ENCODE results near the gene NOS1. TPM values are rescaled to one million over a fixed set of nuclear protein-coding genes. Genes with fewer than 3 reads are reported as not detected.

NOS1 gene
- total RNA-seq, 1 experiment from 2014 or later, result 2.3 TPM

GRCh38 chr12:117298191-117298590 is 63.2 kb downstream of the NOS1 start:
- Histone ChIP-seq H3K14ac (ENCODE audit: insufficient read depth, low read length) (no peak overlapping the region), H2BK20ac (ENCODE audit: low read depth, low read length, poor library complexity, severe bottlenecking) (no peak overlapping the region), H2BK12ac (ENCODE audit: insufficient read length, low read depth, low read length) (no peak overlapping the region), H3K27me3 (ENCODE audit: insufficient read depth, low read length) (no peaks in the 10 kb centered on the region), H2BK15ac (ENCODE audit: low read depth, low read length) (no peak overlapping the region), H3K9ac (ENCODE audit: extremely low read depth, insufficient read length, low read length) (no peak overlapping the region), H2BK5ac (ENCODE audit: insufficient read length, low read length) (no peak overlapping the region), H3K27ac (ENCODE audit: insufficient read length, low read depth, low read length) (no peak overlapping the region), H3K23me2 (ENCODE audit: insufficient read length, low read depth, low read length, poor library complexity, severe bottlenecking) (no peaks in the 10 kb centered on the region), H2AK5ac (ENCODE audit: insufficient read length, low read length) (no peak overlapping the region), H3K4ac (ENCODE audit: low read depth, low read length) (no peak overlapping the region), H3K18ac (ENCODE audit: insufficient read length, low read depth, low read length) (no peak overlapping the region), H4K20me1 (ENCODE audit: control insufficient read depth, insufficient read depth, insufficient read length) (no peaks in the 10 kb centered on the region), H2AFZ (ENCODE audit: low read length) (no peak overlapping the region), H3K4me2 (ENCODE audit: insufficient read depth, insufficient read length, low read length) (no peak overlapping the region), H3K56ac (ENCODE audit: insufficient read length, low read depth, low read length) (no peak overlapping the region), H4K91ac (ENCODE audit: insufficient read length, low read depth, low read length) (no peak overlapping the region), H2BK120ac (ENCODE audit: low read depth, low read length, poor library complexity, severe bottlenecking) (no peak overlapping the region), H3K4me1 (ENCODE audit: insufficient read depth, low read length) (no peaks in the 10 kb centered on the region), H4K5ac (ENCODE audit: insufficient read length, low read depth, low read length) (no peak overlapping the region), H3K9me3 (ENCODE audit: control insufficient read depth, low read depth, low read length) (no peaks in the 10 kb centered on the region), H3K23ac (ENCODE audit: insufficient read length, low read depth, low read length) (no peak overlapping the region), H3K79me2 (ENCODE audit: insufficient read depth, low read length) (no peaks in the 10 kb centered on the region), H4K8ac (replicated peaks; ENCODE audit: insufficient read length, low read depth, low read length) (no peak overlapping the region), H3T11ph (ENCODE audit: low read length) (no peak overlapping the region), H3K79me1 (ENCODE audit: insufficient read depth, low read depth, low read length, poor library complexity, severe bottlenecking) (no peaks in the 10 kb centered on the region)
- Mint-ChIP-seq H3K4me1 (peaks cover 13 to 14% of the 10 kb centered on the region in 2 experiments), H3K36me3 (ENCODE audit: insufficient read depth in 1 of 3, low read depth in 3 of 3) (peaks cover 2 to 11% (median 8%) of the 10 kb centered on the region in 3 experiments; a peak in 5 of 7 replicates), H3K4me3 (no peak overlapping the region), H3K27me3 (ENCODE audit: low read depth) (peaks cover 2% of the 10 kb centered on the region), H3K27ac (0 out of 7 replicates have a peak overlapping the region, but pooled peaks of 1 of the 3 experiments have one; percentile 28), H3K9me3 (peaks cover 10 to 13% of the 10 kb centered on the region in 2 experiments)
- DNase-seq, result no peak
- no CpG with 5 or more reads among the region's 7 CpGs for WGBS (ENCODE audit: extremely low coverage, insufficient read length, low lambda C conversion rate)
- no peak for TF ChIP-seq CTCF (conservative IDR thresholded peaks at IDR 0.05)
